Adrenal gland (tissue), 5 donors: ENCODE results near the gene C19orf25.

Experiments used
- POLR2A ChIP-seq, 2 donors: fragments of 450-650 bp; IDR thresholded peaks; one replicate each; pipeline ENCODE4 v1.6.1; 2017; ENCODE audit warnings: antibody characterized with exemption in 2 of 2, mild to moderate bottlenecking in 2 of 2, moderate library complexity in 1 of 2
- TF ChIP-seq, protein P1 (sequence below), 6 experiments: fragments of 450-650 bp in 4 of 6; fragments of 200-600 bp in 2 of 6; sonication (generic) in 1 of 6; IDR thresholded peaks; 1 replicate in 5 of 6; 2 replicates in 1 of 6; pipeline versions ENCODE4 v1.5.1 to v1.8.0; 2016 to 2021; ENCODE audit warnings: antibody characterized with exemption in 6 of 6, mild to moderate bottlenecking in 2 of 6, moderate library complexity in 1 of 6
- donor health status: DM: no; HTN: no; CAD: no.

DNA sequence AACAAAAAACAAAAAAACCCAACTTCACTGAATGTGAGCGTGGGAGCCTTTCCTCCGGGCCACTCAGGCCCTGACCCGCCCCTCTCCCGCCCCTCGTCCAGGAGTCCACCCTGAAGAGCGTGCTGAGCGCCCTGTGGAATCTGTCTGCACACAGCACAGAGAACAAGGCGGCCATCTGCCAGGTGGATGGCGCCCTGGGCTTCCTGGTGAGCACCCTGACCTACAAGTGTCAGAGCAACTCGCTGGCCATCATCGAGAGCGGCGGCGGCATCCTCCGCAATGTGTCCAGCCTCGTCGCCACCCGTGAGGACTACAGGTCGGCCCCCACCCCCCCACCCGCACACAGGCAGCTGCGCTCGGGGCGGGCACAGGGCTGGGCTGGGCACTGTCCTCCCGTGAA is 17.2 kb downstream of the C19orf25 start:
- TF ChIP-seq, protein P1, sequence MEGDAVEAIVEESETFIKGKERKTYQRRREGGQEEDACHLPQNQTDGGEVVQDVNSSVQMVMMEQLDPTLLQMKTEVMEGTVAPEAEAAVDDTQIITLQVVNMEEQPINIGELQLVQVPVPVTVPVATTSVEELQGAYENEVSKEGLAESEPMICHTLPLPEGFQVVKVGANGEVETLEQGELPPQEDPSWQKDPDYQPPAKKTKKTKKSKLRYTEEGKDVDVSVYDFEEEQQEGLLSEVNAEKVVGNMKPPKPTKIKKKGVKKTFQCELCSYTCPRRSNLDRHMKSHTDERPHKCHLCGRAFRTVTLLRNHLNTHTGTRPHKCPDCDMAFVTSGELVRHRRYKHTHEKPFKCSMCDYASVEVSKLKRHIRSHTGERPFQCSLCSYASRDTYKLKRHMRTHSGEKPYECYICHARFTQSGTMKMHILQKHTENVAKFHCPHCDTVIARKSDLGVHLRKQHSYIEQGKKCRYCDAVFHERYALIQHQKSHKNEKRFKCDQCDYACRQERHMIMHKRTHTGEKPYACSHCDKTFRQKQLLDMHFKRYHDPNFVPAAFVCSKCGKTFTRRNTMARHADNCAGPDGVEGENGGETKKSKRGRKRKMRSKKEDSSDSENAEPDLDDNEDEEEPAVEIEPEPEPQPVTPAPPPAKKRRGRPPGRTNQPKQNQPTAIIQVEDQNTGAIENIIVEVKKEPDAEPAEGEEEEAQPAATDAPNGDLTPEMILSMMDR (IDR thresholded peaks at IDR 0.05) = no peak
- no peak for TF ChIP-seq POLR2A (IDR thresholded peaks at IDR 0.05)
